Lower leg skin (tissue), 3 donors: ENCODE data around the gene CSN3.

Source experiments
- CTCF ChIP-seq, 3 donors: fragments of 450-650 bp; IDR thresholded peaks; one replicate each; pipeline ENCODE4 v1.5.1; 2016; ENCODE audit warnings: antibody characterized with exemption in 3 of 3, mild to moderate bottlenecking in 3 of 3, moderate library complexity in 2 of 3
- POLR2A ChIP-seq, 2 donors: fragments of 450-650 bp; IDR thresholded peaks; one replicate each; pipeline ENCODE4 v1.6.1; 2016 to 2017; ENCODE audit warnings: antibody characterized with exemption in 2 of 2, mild to moderate bottlenecking in 1 of 2, moderate library complexity in 1 of 2

- TF ChIP-seq CTCF (IDR thresholded peaks at IDR 0.05), result no peak
- no peak for TF ChIP-seq POLR2A (IDR thresholded peaks at IDR 0.05)
Measured at GRCh38 chr4:70300215-70300614, 57.8 kb downstream of the CSN3 start.
